Keratinocyte (primary cell): ENCODE data around the gene DNMT3A.

Experiments
- EZH2 ChIP-seq: IDR thresholded peaks from one replicate; pipeline ENCODE4 v1.6.1; 2012; ENCODE audit warnings: inconsistent platforms, mild to moderate bottlenecking, low read length, moderate library complexity
- TF ChIP-seq, protein P1 (sequence below), 3 experiments: IDR thresholded peaks in 1 of 3; conservative IDR thresholded peaks in 1 of 3; optimal IDR thresholded peaks in 1 of 3; 2 replicates in 2 of 3; 3 replicates in 1 of 3; pipeline versions ENCODE3 to v1.5.1; 2011; ENCODE audit warnings: low read length in 3 of 3, mild to moderate bottlenecking in 3 of 3, moderate library complexity in 2 of 3, control low read depth in 1 of 3, inconsistent platforms in 1 of 3; ENCODE audit not compliant: insufficient read depth in 2 of 3; ENCODE audit errors: extremely low read depth in 1 of 3

- TF ChIP-seq, protein P1, sequence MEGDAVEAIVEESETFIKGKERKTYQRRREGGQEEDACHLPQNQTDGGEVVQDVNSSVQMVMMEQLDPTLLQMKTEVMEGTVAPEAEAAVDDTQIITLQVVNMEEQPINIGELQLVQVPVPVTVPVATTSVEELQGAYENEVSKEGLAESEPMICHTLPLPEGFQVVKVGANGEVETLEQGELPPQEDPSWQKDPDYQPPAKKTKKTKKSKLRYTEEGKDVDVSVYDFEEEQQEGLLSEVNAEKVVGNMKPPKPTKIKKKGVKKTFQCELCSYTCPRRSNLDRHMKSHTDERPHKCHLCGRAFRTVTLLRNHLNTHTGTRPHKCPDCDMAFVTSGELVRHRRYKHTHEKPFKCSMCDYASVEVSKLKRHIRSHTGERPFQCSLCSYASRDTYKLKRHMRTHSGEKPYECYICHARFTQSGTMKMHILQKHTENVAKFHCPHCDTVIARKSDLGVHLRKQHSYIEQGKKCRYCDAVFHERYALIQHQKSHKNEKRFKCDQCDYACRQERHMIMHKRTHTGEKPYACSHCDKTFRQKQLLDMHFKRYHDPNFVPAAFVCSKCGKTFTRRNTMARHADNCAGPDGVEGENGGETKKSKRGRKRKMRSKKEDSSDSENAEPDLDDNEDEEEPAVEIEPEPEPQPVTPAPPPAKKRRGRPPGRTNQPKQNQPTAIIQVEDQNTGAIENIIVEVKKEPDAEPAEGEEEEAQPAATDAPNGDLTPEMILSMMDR (optimal IDR thresholded peaks at IDR 0.05 in 1 of 3, IDR thresholded peaks at IDR 0.05 in 1 of 3, conservative IDR thresholded peaks at IDR 0.05 in 1 of 3; ENCODE audit: extremely low read depth in 1 of 3, insufficient read depth in 2 of 3, low read length in 3 of 3), result no peak
- no peak for TF ChIP-seq EZH2
Measured at GRCh38 chr2:25257931-25258846, 83.5 kb downstream of the DNMT3A start.
